ENCODE measurements around the gene ENOX1.

ENOX1 gene

DNA sequence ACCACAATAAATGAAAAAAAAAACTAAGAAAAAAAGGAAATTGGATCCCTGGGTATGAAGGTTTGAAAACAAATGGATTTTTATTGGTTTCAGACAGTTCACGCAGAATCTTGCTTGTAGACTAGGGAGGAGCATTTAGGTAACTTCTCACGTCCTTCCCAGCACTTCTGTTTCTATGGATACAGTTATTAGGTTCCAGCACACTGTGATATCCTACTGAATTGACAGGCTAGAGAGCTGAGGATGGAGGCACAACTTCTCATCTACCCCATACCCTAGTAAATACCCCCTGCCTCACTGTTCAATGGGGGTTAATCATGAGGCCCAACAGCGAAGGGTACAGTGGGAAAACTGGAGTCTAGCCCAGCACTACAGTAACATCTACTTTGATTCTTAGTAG is 304.1 kb downstream of the ENOX1 start:
- no peak for TF ChIP-seq ZNF70 (CRISPR knock-in tag; IDR thresholded peaks at IDR 0.05)
- no peak for TF ChIP-seq ZFP3 (CRISPR knock-in tag; IDR thresholded peaks at IDR 0.05)
- no peak for TF ChIP-seq CSRNP3 (CRISPR knock-in tag; IDR thresholded peaks at IDR 0.05)
- TF ChIP-seq, protein P1, sequence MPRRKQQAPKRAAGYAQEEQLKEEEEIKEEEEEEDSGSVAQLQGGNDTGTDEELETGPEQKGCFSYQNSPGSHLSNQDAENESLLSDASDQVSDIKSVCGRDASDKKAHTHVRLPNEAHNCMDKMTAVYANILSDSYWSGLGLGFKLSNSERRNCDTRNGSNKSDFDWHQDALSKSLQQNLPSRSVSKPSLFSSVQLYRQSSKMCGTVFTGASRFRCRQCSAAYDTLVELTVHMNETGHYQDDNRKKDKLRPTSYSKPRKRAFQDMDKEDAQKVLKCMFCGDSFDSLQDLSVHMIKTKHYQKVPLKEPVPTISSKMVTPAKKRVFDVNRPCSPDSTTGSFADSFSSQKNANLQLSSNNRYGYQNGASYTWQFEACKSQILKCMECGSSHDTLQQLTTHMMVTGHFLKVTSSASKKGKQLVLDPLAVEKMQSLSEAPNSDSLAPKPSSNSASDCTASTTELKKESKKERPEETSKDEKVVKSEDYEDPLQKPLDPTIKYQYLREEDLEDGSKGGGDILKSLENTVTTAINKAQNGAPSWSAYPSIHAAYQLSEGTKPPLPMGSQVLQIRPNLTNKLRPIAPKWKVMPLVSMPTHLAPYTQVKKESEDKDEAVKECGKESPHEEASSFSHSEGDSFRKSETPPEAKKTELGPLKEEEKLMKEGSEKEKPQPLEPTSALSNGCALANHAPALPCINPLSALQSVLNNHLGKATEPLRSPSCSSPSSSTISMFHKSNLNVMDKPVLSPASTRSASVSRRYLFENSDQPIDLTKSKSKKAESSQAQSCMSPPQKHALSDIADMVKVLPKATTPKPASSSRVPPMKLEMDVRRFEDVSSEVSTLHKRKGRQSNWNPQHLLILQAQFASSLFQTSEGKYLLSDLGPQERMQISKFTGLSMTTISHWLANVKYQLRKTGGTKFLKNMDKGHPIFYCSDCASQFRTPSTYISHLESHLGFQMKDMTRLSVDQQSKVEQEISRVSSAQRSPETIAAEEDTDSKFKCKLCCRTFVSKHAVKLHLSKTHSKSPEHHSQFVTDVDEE (CRISPR knock-in tag; IDR thresholded peaks at IDR 0.05), result no peak
- no peak for TF ChIP-seq ZNF565 (CRISPR knock-in tag; conservative IDR thresholded peaks at IDR 0.05; ENCODE audit: low read depth)
- no peak for TF ChIP-seq PATZ1 (CRISPR knock-in tag; IDR thresholded peaks at IDR 0.05; ENCODE audit: borderline replicate concordance)
- TF ChIP-seq PPARA (CRISPR knock-in tag; IDR thresholded peaks at IDR 0.05; ENCODE audit: borderline replicate concordance), result no peak
- TF ChIP-seq ISL1 (CRISPR knock-in tag; IDR thresholded peaks at IDR 0.05), result no peak
- TF ChIP-seq ARNTL (CRISPR knock-in tag; IDR thresholded peaks at IDR 0.05; ENCODE audit: borderline replicate concordance, low read depth), result no peak
- no peak for TF ChIP-seq ZC3H10 (CRISPR knock-in tag; IDR thresholded peaks at IDR 0.05)
- TF ChIP-seq GLIS3 (CRISPR knock-in tag; IDR thresholded peaks at IDR 0.05), result no peak
- TF ChIP-seq ZNF8 (CRISPR knock-in tag; IDR thresholded peaks at IDR 0.05), result no peak
- TF ChIP-seq, protein P2, sequence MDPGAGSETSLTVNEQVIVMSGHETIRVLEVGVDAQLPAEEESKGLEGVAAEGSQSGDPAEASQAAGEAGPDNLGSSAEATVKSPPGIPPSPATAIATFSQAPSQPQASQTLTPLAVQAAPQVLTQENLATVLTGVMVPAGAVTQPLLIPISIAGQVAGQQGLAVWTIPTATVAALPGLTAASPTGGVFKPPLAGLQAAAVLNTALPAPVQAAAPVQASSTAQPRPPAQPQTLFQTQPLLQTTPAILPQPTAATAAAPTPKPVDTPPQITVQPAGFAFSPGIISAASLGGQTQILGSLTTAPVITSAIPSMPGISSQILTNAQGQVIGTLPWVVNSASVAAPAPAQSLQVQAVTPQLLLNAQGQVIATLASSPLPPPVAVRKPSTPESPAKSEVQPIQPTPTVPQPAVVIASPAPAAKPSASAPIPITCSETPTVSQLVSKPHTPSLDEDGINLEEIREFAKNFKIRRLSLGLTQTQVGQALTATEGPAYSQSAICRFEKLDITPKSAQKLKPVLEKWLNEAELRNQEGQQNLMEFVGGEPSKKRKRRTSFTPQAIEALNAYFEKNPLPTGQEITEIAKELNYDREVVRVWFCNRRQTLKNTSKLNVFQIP (CRISPR knock-in tag; IDR thresholded peaks at IDR 0.05; ENCODE audit: borderline replicate concordance, low read depth), result no peak
- no peak for TF ChIP-seq SNAI2 (CRISPR knock-in tag; IDR thresholded peaks at IDR 0.05)
- TF ChIP-seq CREB5 (CRISPR knock-in tag; IDR thresholded peaks at IDR 0.05; ENCODE audit: low read depth), result no peak
- no peak for TF ChIP-seq TOX (CRISPR knock-in tag; IDR thresholded peaks at IDR 0.05; ENCODE audit: borderline replicate concordance)
- no peak for TF ChIP-seq TCF4 (CRISPR knock-in tag; IDR thresholded peaks at IDR 0.05; ENCODE audit: borderline replicate concordance)
- ATAC-seq, result no peak

GRCh38 chr13:43482026-43482425 is 304.7 kb downstream of the ENOX1 start:
- no peak for ATAC-seq

More at GRCh38 chr13:43482026-43482425, 304.7 kb downstream of the ENOX1 start:
- TF ChIP-seq ZNF565 (CRISPR knock-in tag; conservative IDR thresholded peaks at IDR 0.05; ENCODE audit: low read depth) (no peak), CSRNP3 (CRISPR knock-in tag; IDR thresholded peaks at IDR 0.05) (no peak), SNAI2 (CRISPR knock-in tag; IDR thresholded peaks at IDR 0.05) (no peak), BACH2 (CRISPR knock-in tag; IDR thresholded peaks at IDR 0.05; ENCODE audit: borderline replicate concordance) (no peak), TOX (CRISPR knock-in tag; IDR thresholded peaks at IDR 0.05; ENCODE audit: borderline replicate concordance) (no peak)
- TF ChIP-seq, protein P1 (CRISPR knock-in tag; IDR thresholded peaks at IDR 0.05), result no peak
